Stimulated activated CD8-positive, alpha-beta memory T cell treated with anti-CD3 and anti-CD28 coated beads, Interleukin-12 subunit alpha, Interleukin-12 subunit beta, amount 100 ng/mL, for 24 hours (primary cell): ENCODE measurements around the gene LDLRAD2.
"Not testable (repeated sequence)": the region's sequence is repeated elsewhere in the genome, so short reads cannot be mapped to it uniquely, and the experiment has no call there.

Experiments used
- DNase-seq: peaks from one replicate; pipeline ENCODE4 v3.0.0-alpha.2; 2020; ENCODE audit errors: extremely low read depth

LDLRAD2 gene, protein sequence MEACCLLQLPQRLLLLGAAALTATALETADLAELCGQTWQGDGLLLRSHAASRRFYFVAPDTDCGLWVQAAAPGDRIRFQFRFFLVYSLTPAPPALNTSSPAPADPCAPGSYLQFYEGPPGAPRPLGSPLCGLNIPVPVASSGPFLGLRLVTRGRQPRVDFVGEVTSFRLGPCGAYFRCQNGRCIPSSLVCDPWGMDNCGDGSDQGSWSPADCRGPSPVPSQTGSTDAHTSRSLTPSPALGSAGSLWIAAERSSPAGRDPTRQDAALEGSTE

DNA sequence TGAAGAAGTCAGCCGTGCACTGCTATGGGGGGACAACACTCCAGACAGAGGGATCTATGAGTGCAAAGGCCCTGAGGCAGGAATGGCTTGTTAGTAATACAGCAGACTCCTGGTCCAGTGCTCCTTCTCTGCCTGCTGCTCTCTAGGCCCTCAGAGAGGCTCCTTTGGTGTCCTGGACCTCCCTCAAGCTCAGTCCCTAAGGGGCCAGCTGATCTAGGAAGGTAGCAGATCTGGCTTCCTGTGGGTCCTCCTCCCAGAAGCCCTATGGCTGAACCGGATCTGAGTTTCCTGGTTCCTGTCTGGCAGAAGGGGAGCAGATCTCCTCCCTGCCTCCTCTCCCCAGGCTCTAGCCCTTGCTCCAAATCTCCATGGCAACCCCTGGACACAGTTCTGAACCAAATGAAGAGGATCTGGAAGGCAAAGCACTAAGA, at the start of gene LDLRAD2:
Gene LDLRAD2, plus strand, starts transcription at position 391 of the 431 bp plus-strand sequence. CDS start 187 bp downstream, outside the sequence.
- DNase-seq, result no peak

DNA sequence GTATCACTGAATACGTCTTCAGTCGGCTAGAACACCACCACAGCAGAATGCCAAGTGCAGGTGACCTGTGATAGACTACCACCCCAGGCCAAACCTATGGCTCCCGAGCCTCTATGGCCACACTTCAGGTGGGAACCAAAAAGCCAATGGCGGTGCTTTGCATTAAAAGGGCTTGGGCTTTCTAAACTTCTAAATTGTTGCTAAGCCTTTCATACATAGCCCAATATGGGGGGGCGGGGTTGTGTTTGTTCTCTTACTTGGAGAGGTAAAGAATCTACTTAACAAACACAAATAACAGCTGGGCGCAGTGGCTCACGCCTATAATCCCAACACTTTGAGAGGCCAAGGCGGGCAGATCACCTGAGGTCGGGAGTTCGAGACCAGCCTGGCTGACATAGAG, 48.8 kb upstream of the LDLRAD2 start:
- no peak for DNase-seq

DNA sequence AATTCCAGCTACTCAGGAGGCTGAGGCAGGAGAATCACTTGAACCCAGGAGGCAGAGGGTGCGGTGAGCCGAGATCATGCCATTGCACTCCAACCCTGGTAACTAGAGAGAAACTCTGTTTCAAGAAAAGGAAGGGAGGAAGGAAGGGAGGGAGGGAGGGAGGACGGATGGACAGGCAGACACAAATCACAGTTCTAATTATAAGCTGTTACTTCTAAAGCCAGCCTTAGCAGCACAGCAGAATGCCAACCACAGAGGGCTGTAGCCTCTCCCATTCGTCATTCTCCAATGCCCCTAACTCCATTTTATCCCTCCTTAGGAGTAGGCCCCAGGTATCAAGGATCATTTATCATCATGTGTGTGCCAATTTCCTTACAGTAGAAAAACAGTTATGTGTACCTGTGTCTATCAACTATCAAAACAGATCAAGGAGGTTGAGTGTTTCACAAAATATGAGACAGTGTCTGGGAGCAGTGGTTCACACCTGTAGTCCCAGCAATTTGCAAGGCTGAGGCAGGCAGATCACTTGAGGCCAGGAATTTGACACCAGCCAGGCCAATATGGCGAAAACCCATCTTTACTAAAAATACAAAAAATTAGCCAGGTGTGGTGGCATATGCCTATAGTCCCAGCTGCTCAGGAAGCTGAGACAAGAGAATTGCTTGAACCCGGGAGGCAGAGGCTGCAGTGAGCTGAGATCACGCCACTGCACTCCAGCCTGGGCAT, 48.2 kb upstream of the LDLRAD2 start:
- no peak for DNase-seq

DNA sequence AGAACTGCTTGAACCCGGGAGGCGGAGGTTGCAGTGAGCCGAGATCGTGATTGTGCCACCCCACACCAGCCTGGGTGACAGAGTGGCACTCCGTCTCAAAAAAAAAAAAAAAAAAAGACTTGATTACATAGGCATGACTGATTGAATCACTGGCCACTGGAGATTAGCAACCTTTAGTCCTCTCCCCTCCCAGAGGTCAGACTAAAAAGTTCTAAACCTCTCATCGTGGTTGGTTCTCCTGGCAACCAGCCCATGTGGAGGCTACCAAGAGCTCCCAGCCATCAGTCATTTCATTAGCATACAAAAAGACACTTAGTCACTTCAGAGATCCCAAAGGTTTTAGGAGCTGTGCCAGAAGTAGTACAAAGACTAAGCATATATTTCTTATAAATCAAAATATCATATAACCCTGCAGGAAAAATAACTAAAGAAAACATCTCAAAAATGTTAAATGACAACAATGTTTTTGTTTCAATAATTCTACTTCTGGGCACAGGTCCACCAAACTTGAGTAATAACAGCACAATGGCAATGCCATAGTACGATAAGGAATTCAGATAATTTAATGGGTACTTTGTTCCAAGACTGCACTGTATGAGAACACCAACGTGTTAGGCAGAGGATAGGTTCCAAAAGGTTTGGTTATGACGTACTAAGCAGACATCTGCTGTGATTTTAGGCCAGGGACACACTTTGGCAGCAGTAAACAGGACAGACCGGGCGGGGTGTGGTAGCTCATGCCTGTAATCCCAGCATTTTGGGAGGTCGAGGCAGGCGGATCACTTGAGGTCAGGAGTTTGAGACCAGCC, 47.2 kb upstream of the LDLRAD2 start:
- DNase-seq, result no peak

DNA sequence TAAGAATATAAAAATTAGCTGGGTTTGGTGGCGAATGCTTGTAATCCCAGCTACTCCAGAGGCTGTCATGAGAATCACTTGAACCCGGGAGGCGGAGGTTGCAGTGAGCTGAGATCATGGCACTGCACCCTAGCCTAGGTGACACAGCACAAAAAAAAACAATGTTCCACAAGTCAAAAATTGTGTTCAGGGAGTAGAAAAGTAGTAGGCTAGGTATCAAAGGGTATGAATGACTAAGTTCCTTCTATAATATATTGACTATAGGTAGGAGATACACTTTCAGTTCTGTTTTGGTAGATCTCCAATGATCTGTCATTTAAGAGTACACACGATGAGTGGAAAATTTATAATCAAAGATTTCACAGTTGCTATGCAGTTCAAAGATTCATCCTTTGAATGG, 45.9 kb upstream of the LDLRAD2 start:
- DNase-seq, result no peak

DNA sequence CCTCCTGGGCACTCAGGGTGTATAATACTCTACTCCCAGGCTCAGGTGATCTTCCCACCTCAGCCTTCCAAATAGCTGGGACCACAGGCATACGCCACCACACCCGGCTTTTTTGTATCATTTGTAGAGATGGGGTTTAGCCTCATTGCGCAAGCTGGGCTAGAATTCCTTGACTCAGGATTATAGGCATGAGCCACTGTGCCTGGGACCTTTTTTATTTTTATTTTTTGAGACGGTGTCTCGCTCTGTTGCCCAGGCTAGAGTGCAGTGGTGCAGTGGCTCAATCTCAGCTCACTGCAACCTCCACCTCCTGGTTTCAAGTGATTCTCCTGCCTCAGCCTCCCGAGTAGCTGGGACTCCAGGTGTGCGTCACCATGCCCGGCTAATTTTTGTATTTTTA, 45.0 kb upstream of the LDLRAD2 start:
- DNase-seq, result not testable (repeated sequence)

DNA sequence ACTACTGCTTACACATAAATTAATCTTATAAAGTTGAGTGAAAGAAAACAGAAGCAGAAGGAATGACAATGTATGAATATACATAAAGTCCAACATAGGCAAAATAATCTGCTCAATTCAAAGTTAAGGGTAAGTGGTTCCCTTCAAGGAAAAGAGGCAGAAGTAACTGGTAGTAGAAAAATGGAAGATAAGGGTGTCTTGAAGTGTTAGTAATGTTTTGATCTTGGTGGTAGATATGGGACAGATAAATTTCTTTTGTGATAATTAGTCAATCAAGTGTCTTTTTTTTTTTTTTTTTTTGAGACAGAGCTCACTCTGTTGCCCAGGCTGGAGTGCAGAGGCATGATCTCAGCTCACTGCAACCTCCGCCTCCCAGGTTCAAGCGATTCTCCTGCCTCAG, 41.9 kb upstream of the LDLRAD2 start:
- DNase-seq, result no peak

DNA sequence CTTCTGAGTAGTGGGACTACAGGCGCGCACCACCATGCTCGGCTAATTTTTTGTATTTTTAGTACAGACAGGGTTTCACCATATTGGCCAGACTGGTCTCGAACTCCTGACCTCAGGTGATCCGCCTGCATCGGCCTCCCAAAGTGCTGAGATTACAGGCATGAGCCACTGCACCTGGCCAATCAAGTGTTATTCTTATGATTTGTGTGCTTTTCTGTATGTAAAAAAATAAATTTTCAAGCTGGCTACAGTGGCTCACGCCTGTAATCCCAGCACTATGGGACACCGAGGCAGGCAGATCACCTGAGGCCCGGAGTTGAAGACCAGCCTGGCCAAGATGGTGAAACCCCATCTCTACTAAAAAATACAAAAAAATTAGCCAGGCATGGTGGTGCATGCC, 41.5 kb upstream of the LDLRAD2 start:
- DNase-seq, result not testable (repeated sequence)

DNA sequence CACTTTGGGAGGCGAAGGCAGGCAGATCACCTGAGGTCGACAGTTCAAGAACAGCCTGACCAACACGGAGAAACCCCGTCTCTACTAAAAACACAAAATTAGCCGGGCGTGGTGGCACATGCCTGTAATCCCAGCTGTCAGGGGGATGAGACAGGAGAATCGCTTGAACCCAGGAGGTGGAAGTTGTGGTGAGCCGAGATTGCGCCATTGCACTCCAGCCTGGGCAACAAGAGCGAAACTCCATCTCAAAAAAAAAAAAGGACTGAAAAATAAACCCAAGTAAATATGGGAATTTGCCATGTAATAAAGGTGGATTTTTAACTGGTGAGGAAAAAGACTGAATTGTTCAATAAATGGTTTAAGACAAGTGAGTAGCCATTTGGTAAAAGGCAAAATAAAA, 40.4 kb upstream of the LDLRAD2 start:
- not testable (repeated sequence) for DNase-seq

DNA sequence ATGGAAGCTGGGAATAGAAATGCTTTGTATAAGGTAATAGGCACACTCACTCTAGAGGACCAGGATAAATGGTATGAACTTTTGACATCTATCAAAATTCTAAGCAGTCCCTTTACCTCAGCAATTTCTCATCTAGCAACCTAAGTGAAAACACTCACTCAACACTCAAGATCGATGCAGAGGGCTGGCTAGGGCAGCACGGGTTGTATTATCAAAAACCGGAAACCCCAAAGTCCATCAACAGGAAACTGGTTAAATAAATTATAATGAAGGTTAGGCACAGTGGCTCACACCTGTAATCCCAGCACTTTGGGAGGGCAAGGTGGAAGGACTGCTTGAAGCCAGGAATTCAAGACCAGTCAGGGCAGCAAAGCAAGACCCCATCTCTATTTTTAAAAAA, 38.5 kb upstream of the LDLRAD2 start:
- DNase-seq, result no peak

DNA sequence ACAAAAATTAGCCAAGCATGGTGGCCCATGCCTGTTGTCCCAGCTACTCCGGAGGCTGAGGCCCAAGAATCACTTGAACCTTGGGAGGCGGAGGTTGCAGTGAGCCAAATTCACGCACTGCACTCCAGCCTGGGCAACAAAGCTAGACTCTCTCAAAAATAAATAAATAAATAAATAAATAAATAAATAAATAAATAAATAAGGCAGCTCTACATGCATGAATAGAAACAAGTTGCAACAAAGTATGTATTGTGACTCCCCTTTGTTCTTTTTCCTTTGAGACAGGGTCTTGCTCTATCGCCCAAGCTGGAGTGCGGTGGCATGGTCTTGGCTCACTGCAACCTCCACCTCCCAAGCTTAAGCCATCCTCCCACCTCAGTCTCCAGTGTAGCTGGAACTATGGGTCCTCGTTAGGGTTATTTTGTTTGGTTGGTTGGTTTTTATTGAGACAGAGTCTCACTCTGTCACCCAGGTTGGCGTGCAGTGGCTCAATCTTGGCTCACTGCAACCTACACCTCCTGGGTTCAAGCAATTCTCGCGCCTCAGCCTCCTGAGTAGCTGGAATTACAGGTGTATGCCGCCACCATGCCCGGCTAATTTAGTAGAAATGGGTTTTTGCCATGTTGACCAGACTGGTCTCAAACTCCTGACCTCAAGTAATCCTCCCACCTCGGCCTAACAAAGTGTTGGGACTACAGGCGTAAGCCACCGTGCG, 37.1 kb upstream of the LDLRAD2 start:
- no peak for DNase-seq

DNA sequence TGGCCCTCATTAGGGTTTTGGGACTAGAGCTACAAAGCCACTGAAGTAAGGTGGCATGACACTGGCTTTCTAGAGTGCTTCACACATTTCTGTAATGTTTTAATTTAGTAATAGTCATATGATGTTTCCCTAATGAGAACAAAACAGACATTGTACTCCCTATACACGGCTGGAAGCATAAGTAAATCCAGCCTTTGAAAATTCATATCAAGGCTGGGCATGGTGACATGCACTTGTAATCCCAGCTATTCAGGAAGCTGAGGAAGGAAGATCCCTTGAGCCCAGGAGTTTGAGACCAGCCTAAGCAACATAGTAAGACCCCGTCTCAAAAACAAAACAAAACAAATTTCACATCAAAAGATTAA, 36.5 kb upstream of the LDLRAD2 start:
- DNase-seq, result no peak

DNA sequence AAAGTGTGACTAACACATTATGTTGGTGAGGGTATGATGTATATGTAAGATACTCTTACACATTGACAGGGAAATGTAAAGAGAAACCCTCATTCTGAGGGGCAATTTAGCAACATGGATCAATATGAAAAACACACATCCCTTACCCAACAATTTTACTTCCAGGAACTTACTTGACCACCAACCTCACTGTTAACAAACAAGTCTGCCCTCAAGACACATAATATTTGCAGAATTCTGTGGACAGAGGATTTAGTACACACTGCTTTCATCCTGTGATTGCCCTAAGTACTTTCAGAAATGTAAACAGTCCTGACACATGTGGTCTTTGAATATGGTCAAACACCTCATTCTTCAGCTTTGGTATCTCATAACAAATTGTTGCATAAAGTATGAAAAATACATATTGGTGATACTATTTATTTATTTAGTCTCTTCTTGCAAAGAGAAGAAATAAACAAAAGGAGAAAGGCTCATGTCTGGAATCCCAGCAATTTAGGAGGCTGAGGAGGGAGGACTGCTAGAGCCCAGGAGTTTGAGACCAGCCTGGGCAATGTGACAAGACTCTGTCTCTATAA, 36.0 kb upstream of the LDLRAD2 start:
- DNase-seq, result no peak

DNA sequence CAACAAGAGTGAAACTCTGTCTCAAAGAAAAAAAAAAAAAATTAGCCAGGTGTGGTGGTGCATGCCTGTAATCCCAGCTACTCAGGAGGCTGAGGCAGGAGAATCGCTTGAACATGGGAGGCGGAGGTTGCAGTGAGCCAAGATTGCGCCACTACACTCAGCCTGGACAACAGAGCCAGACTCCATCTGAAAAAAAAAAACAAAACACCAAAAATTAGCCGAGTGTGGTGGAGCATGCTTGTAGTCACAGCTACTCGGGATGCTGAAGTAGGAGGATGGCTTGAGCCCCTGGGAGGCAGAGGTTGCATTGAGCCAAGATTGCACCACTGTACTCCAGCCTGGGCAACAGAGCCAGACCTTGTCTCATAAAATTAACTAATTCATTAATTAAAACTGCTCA, 35.1 kb upstream of the LDLRAD2 start:
- DNase-seq, result not testable (repeated sequence)

DNA sequence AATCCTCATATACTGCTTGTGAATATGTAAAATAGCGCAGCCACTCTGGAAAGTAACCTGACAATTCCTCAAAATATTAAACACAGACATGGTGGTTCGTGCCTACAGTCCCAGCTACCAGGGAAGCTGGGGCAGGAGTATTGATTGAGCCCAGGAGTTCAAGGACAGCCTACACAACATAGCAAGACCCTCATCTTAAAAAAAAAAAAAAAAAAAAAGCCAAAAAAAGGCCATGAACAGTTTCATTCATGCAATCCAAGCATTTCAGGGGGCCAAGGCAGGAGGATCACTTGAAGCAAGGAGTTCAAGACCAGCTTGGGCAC, 33.7 kb upstream of the LDLRAD2 start:
- DNase-seq, result no peak

DNA sequence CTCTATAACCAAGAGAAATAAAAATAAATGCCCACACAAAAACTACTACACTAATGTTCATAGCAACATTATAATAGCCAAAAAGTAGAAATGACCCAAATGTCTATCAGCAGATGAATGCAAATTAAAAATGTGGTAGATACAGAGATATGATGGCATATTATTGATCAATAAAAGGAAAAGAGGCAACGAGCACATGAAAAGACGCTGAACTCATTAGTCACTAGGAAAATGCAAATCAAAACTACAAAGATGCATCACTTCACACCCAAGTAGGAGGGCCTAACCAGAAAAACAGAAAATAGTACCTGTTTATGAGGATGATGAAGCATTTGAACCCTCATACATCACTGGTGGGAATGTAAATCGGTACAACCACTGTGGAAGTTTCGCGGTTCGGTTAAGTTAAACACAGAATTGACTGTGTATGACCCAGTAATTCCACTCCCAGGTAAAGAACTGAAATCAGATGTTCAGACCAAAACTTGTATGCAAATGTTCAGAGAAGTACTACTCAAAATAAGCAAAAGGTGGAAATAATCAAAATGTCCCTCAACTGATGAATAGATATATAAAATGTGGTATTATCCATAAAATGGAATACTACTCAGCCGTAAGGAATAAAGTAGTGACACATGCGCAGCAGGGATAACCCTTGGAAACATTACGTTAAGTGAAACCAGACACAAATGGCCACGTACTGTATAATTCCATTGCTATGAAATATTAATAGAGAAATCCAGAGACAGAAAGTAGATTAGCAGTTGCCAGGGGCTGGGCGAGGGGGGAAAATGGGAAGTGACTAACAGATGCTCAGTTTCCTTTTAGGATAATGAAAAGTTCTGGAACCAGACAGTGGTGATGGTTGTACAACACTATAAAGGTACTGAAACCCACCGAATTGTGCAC, 32.2 kb upstream of the LDLRAD2 start:
- DNase-seq, result no peak

DNA sequence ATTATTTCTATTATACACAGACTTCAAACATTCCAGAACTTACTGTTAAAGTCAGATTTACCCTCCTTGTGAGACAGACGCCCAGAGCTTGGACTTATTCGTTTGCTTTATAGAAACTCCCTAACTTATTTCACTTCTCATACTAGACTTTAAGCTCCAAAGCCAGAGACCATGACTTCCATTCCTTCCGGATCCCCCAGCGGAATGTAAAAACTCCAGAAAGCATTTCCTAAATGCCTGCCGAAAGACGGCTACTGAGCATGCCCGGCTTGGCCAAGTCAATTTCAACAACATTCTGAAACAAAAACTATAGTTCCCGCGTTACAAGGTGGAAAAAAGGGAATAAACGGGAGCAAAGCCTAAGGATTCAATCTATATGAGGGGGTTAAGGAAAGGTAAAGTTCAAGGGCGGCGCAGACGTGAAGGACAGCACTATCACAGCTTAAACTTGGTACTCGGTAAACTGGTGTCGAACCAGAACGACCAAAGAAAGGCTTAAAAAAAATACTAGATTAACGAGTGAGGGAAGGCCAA, 30.2 kb upstream of the LDLRAD2 start:
- no peak for DNase-seq

DNA sequence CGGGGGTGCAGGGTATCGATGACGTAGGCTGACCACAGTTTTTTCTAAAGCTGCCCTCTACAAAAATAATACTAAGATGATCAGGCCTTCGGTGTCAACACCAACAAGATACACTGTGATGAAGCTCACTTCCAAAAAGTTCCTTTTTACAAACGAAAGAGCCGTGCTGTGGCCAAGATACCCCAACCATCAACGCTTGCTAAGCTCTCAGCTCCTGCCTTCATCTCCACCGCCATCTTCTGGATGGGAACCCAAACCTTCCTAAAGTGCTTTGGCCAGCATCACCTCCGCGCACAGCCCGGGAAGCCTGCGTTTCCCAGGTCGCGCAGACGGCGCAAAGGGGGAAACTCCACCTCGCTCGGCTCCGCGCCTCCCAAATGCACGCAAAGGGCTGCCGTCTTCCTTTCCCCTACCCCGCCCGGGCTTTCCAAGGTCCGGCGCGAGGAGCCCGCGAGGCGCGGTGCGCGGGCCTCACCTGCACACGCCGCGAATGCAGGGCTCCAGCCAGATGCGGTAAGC, 29.7 kb upstream of the LDLRAD2 start:
- no peak for DNase-seq

DNA sequence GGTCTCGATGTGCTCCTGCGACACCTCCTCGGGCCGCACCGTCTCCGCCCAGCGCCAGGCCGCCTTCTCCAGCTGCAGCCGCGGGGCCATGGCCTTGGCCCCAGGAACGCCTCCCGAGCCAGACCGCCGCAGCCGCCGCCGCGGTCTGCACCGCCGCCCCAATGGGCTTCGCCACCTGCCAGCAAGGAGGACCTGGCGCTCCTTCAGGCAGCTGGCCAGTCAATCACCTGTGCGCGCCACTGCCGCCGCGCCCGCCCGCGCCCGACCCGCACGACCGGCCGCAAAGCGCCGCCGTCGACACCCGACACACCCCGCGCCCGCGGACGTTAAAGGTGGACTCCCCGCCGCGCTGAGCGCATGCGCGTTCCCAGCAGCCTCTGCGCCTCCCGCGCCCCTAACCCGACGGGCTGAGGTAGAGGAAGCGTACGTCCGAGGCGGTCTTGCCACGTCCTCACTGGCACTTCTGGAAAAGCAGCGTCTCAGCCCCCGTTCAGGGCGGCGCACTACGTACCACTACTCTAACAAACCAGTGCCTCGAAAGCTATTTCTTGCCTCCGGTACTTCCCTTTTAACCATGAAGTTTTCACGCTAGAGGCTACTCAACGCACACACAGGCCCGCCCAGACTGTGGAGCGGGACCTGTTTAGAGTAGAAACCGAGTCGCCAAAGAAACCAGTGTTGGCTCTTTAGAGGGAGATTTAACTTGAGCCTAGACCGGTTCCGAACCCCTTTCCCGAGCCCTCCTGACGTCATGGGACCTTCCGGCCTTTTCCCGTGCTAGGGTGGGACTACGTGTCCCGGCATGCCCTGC, 29.0 kb upstream of the LDLRAD2 start, which contains the start of gene USP48:
Gene USP48, minus strand, starts transcription at position 282 of the 811 bp plus-strand sequence. Its CDS starts 192 bp downstream, at position 90.
- DNase-seq, result peak; percentile 91
